Measurements from ENCODE around the gene FBN1.

Gene FBN1

GRCh38 chr15:48472756-48473155 is 172.8 kb downstream of the FBN1 start:
- Histone ChIP-seq H3K4me1 (ENCODE audit: insufficient read depth, insufficient read length) (no peaks in the 10 kb centered on the region), H3K27me3 (ENCODE audit: insufficient read depth, insufficient read length) (no peaks in the 10 kb centered on the region), H3K4me3 (ENCODE audit: insufficient read length, low read depth) (no peak overlapping the region), H3K9ac (ENCODE audit: insufficient read length, low read depth) (no peak overlapping the region), H3K9me3 (ENCODE audit: insufficient read depth, low read length) (no peaks in the 10 kb centered on the region), H3K36me3 (ENCODE audit: insufficient read depth, insufficient read length, low read length) (peaks cover 4% of the 10 kb centered on the region)
- TF ChIP-seq YY1 (IDR thresholded peaks at IDR 0.05; ENCODE audit: insufficient read depth, insufficient read length) (no peak), ZNF274 (IDR thresholded peaks at IDR 0.05; ENCODE audit: low read depth, low read length) (no peak), SUZ12 (IDR thresholded peaks at IDR 0.05; ENCODE audit: extremely low read depth, insufficient read depth, insufficient read length) (no peak)
- DNase-seq (ENCODE audit: low read depth, low spot score), result no peak

GRCh38 chr15:48471073-48471472 is 174.4 kb downstream of the FBN1 start:
- Histone ChIP-seq H3K4me1 (ENCODE audit: insufficient read depth, insufficient read length) (no peaks in the 10 kb centered on the region), H3K9me3 (ENCODE audit: insufficient read depth, low read length) (no peaks in the 10 kb centered on the region), H3K27me3 (ENCODE audit: insufficient read depth, insufficient read length) (no peaks in the 10 kb centered on the region), H3K4me3 (ENCODE audit: insufficient read length, low read depth) (no peak overlapping the region), H3K36me3 (ENCODE audit: insufficient read depth, insufficient read length, low read length) (peaks cover 7% of the 10 kb centered on the region), H3K9ac (ENCODE audit: insufficient read length, low read depth) (no peak overlapping the region)
- TF ChIP-seq YY1 (IDR thresholded peaks at IDR 0.05; ENCODE audit: insufficient read depth, insufficient read length), result no peak
- no peak for TF ChIP-seq SUZ12 (IDR thresholded peaks at IDR 0.05; ENCODE audit: extremely low read depth, insufficient read depth, insufficient read length)
- no peak for TF ChIP-seq ZNF274 (IDR thresholded peaks at IDR 0.05; ENCODE audit: low read depth, low read length)
- no peak for DNase-seq (ENCODE audit: low read depth, low spot score)

GRCh38 chr15:48470096-48470495 is 175.4 kb downstream of the FBN1 start:
- Histone ChIP-seq H3K9me3 (ENCODE audit: insufficient read depth, low read length) (no peaks in the 10 kb centered on the region), H3K4me1 (ENCODE audit: insufficient read depth, insufficient read length) (no peaks in the 10 kb centered on the region), H3K36me3 (ENCODE audit: insufficient read depth, insufficient read length, low read length) (peaks cover 11% of the 10 kb centered on the region), H3K27me3 (ENCODE audit: insufficient read depth, insufficient read length) (no peaks in the 10 kb centered on the region), H3K4me3 (ENCODE audit: insufficient read length, low read depth) (no peak overlapping the region), H3K9ac (ENCODE audit: insufficient read length, low read depth) (no peak overlapping the region)
- TF ChIP-seq SUZ12 (IDR thresholded peaks at IDR 0.05; ENCODE audit: extremely low read depth, insufficient read depth, insufficient read length), result no peak
- TF ChIP-seq YY1 (IDR thresholded peaks at IDR 0.05; ENCODE audit: insufficient read depth, insufficient read length), result no peak
- no peak for TF ChIP-seq ZNF274 (IDR thresholded peaks at IDR 0.05; ENCODE audit: low read depth, low read length)
- no peak for DNase-seq (ENCODE audit: low read depth, low spot score)

- Histone ChIP-seq H3K9me3 (ENCODE audit: insufficient read depth, low read length) (no peaks in the 10 kb centered on the region), H3K36me3 (ENCODE audit: insufficient read depth, insufficient read length, low read length) (peaks cover 14% of the 10 kb centered on the region), H3K4me1 (ENCODE audit: insufficient read depth, insufficient read length) (no peaks in the 10 kb centered on the region), H3K9ac (ENCODE audit: insufficient read length, low read depth) (no peak overlapping the region), H3K27me3 (ENCODE audit: insufficient read depth, insufficient read length) (no peaks in the 10 kb centered on the region), H3K4me3 (ENCODE audit: insufficient read length, low read depth) (no peak overlapping the region)
- no peak for DNase-seq (ENCODE audit: low read depth, low spot score)
- no peak for TF ChIP-seq YY1 (IDR thresholded peaks at IDR 0.05; ENCODE audit: insufficient read depth, insufficient read length)
- no peak for TF ChIP-seq ZNF274 (IDR thresholded peaks at IDR 0.05; ENCODE audit: low read depth, low read length)
- TF ChIP-seq SUZ12 (IDR thresholded peaks at IDR 0.05; ENCODE audit: extremely low read depth, insufficient read depth, insufficient read length), result no peak
Measured at GRCh38 chr15:48469681-48470080, 175.8 kb downstream of the FBN1 start.

- no peak overlapping the region for H3K9ac ChIP-seq (ENCODE audit: insufficient read length, low read depth)
- no peak for TF ChIP-seq SUZ12 (IDR thresholded peaks at IDR 0.05; ENCODE audit: extremely low read depth, insufficient read depth, insufficient read length)
- TF ChIP-seq YY1 (IDR thresholded peaks at IDR 0.05; ENCODE audit: insufficient read depth, insufficient read length), result no peak
- no peak for TF ChIP-seq ZNF274 (IDR thresholded peaks at IDR 0.05; ENCODE audit: low read depth, low read length)
- H3K9me3 ChIP-seq (ENCODE audit: insufficient read depth, low read length), result no peaks in the 10 kb centered on the region
- no peaks in the 10 kb centered on the region for H3K27me3 ChIP-seq (ENCODE audit: insufficient read depth, insufficient read length)
- H3K4me1 ChIP-seq (ENCODE audit: insufficient read depth, insufficient read length), result no peaks in the 10 kb centered on the region
- peaks cover 17% of the 10 kb centered on the region for H3K36me3 ChIP-seq (ENCODE audit: insufficient read depth, insufficient read length, low read length)
- no peak for DNase-seq (ENCODE audit: low read depth, low spot score)
- no peak overlapping the region for H3K4me3 ChIP-seq (ENCODE audit: insufficient read length, low read depth)
Measured at GRCh38 chr15:48469271-48469670, 176.2 kb downstream of the FBN1 start.

GRCh38 chr15:48467801-48468200 is 177.7 kb downstream of the FBN1 start:
- Histone ChIP-seq H3K27me3 (ENCODE audit: insufficient read depth, insufficient read length) (no peaks in the 10 kb centered on the region), H3K9me3 (ENCODE audit: insufficient read depth, low read length) (no peaks in the 10 kb centered on the region), H3K4me3 (ENCODE audit: insufficient read length, low read depth) (no peak overlapping the region), H3K4me1 (ENCODE audit: insufficient read depth, insufficient read length) (no peaks in the 10 kb centered on the region), H3K9ac (ENCODE audit: insufficient read length, low read depth) (no peak overlapping the region), H3K36me3 (ENCODE audit: insufficient read depth, insufficient read length, low read length) (peaks cover 20% of the 10 kb centered on the region)
- TF ChIP-seq YY1 (IDR thresholded peaks at IDR 0.05; ENCODE audit: insufficient read depth, insufficient read length) (no peak), ZNF274 (IDR thresholded peaks at IDR 0.05; ENCODE audit: low read depth, low read length) (no peak), SUZ12 (IDR thresholded peaks at IDR 0.05; ENCODE audit: extremely low read depth, insufficient read depth, insufficient read length) (no peak)
- DNase-seq (ENCODE audit: low read depth, low spot score), result no peak

- peaks cover 17% of the 10 kb centered on the region for H3K36me3 ChIP-seq (ENCODE audit: insufficient read depth, insufficient read length, low read length)
- H3K4me1 ChIP-seq (ENCODE audit: insufficient read depth, insufficient read length), result no peaks in the 10 kb centered on the region
- DNase-seq (ENCODE audit: low read depth, low spot score), result no peak
- no peak overlapping the region for H3K9ac ChIP-seq (ENCODE audit: insufficient read length, low read depth)
- no peaks in the 10 kb centered on the region for H3K9me3 ChIP-seq (ENCODE audit: insufficient read depth, low read length)
- no peaks in the 10 kb centered on the region for H3K27me3 ChIP-seq (ENCODE audit: insufficient read depth, insufficient read length)
- H3K4me3 ChIP-seq (ENCODE audit: insufficient read length, low read depth), result no peak overlapping the region
- TF ChIP-seq ZNF274 (IDR thresholded peaks at IDR 0.05; ENCODE audit: low read depth, low read length) (no peak), SUZ12 (IDR thresholded peaks at IDR 0.05; ENCODE audit: extremely low read depth, insufficient read depth, insufficient read length) (no peak), YY1 (IDR thresholded peaks at IDR 0.05; ENCODE audit: insufficient read depth, insufficient read length) (no peak)
Measured at GRCh38 chr15:48466820-48467219, 178.7 kb downstream of the FBN1 start.
